Activated T-cell treated with anti-CD3 and anti-CD28 coated beads, Interleukin-2, amount 50 U/mL, for 24 hours (primary cell): ENCODE measurements around the gene CCDC197.
A peak's percentile ranks its signal among the peaks of the same experiment; 100 is the strongest.

ENCODE experiments used
- DNase-seq: peaks from one replicate; pipeline ENCODE4 v3.0.0-alpha.2; 2020
- H3K27ac Mint-ChIP-seq: 2 replicates; pipeline ENCODE4 v1.8.0; 2020; ENCODE audit warnings: mild to moderate bottlenecking, mixed read lengths
- H3K27me3 Mint-ChIP-seq: 2 replicates; pipeline ENCODE4 v1.8.0; 2020; ENCODE audit warnings: mixed read lengths
- H3K36me3 Mint-ChIP-seq: 2 replicates; pipeline ENCODE4 v1.8.0; 2020; ENCODE audit warnings: low read depth, mixed read lengths
- H3K4me1 Mint-ChIP-seq: 2 replicates; pipeline ENCODE4 v1.8.0; 2020; ENCODE audit warnings: low read depth, mixed read lengths
- H3K4me3 Mint-ChIP-seq: 2 replicates; pipeline ENCODE4 v1.8.0; 2020; ENCODE audit warnings: mild to moderate bottlenecking, moderate library complexity, mixed read lengths
- H3K9me3 Mint-ChIP-seq: 2 replicates; pipeline ENCODE4 v1.8.0; 2020; ENCODE audit warnings: mixed read lengths

The CCDC197 gene

GRCh38 chr14:93978735-93979134 is 18.4 kb upstream of the CCDC197 start:
- peaks cover 88% of the 10 kb centered on the region for H3K4me1 Mint-ChIP-seq
- peak overlapping the region; percentile 43 for H3K4me3 Mint-ChIP-seq
- peak overlapping the region; percentile 98 for H3K27ac Mint-ChIP-seq
- peaks cover 19% of the 10 kb centered on the region for H3K9me3 Mint-ChIP-seq
- peaks cover 42% of the 10 kb centered on the region for H3K36me3 Mint-ChIP-seq
- H3K27me3 Mint-ChIP-seq: no peaks in the 10 kb centered on the region
- peak; percentile 66 for DNase-seq

GRCh38 chr14:93980456-93981201 is 16.5 kb upstream of the CCDC197 start:
- H3K27ac Mint-ChIP-seq: peak overlapping the region; percentile 98
- DNase-seq: no peak

GRCh38 chr14:93981316-93982229 is 15.5 kb upstream of the CCDC197 start:
- peaks cover 13% of the 10 kb centered on the region for H3K9me3 Mint-ChIP-seq
- peaks cover 66% of the 10 kb centered on the region for H3K4me1 Mint-ChIP-seq
- H3K36me3 Mint-ChIP-seq: peaks cover 32% of the 10 kb centered on the region
- H3K4me3 Mint-ChIP-seq: no peak overlapping the region
- no peaks in the 10 kb centered on the region for H3K27me3 Mint-ChIP-seq
- DNase-seq: no peak
- peak overlapping the region; percentile 57 for H3K27ac Mint-ChIP-seq

More at GRCh38 chr14:93980456-93981201, 16.5 kb upstream of the CCDC197 start:
- H3K9me3 Mint-ChIP-seq: peaks cover 17% of the 10 kb centered on the region
- H3K4me1 Mint-ChIP-seq: peaks cover 76% of the 10 kb centered on the region
- no peak overlapping the region for H3K4me3 Mint-ChIP-seq
- H3K27me3 Mint-ChIP-seq: no peaks in the 10 kb centered on the region
- H3K36me3 Mint-ChIP-seq: peaks cover 37% of the 10 kb centered on the region

DNA sequence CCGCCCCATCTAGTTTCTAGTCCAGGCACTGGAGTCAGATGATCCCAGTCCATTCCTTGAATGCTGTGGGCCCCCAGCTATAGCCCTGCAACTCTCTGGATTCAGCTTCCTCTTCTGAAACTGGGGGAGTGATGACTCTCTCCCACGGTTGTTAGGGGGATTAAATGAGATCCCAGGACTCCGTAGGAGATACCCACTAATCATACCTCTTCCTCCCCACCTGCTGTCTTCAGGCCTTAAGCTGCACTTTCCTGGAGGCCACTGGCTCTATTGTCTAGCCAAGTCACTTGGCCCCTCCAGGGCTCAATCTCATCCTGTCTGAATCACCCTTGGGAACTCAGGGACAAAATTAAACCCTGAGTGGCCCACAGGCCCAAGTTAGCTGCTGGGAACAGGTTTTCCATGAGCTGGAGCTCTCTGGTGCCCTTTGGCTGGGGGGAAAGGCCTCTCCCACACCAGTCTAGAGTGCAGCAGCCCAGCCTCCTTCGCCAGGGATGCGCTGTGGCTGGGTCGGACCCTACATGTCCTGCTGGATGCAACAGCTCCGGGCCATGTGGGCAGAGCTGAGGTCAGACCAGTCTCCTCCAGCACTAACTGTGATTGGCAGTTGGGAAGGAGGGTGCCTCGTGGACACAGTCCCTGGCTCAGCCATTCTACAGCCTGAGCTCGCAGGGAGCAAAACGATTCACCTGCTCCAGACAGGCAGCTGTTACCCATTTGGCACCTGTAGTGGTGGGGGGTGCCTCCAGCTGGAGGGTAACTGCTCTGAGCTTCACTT is 14.7 kb upstream of the CCDC197 start:
- Mint-ChIP-seq H3K4me3 (no peak overlapping the region), H3K4me1 (peaks cover 58% of the 10 kb centered on the region), H3K27ac (no peak overlapping the region), H3K36me3 (peaks cover 23% of the 10 kb centered on the region), H3K27me3 (no peaks in the 10 kb centered on the region), H3K9me3 (peaks cover 6% of the 10 kb centered on the region)
- DNase-seq: no peak

- Mint-ChIP-seq H3K27me3 (no peaks in the 10 kb centered on the region), H3K36me3 (peaks cover 8% of the 10 kb centered on the region), H3K4me1 (peaks cover 41% of the 10 kb centered on the region), H3K9me3 (peaks cover 3% of the 10 kb centered on the region), H3K27ac (no peak overlapping the region), H3K4me3 (no peak overlapping the region)
- no peak for DNase-seq
Measured at GRCh38 chr14:93984070-93984469, 13.0 kb upstream of the CCDC197 start.

DNA sequence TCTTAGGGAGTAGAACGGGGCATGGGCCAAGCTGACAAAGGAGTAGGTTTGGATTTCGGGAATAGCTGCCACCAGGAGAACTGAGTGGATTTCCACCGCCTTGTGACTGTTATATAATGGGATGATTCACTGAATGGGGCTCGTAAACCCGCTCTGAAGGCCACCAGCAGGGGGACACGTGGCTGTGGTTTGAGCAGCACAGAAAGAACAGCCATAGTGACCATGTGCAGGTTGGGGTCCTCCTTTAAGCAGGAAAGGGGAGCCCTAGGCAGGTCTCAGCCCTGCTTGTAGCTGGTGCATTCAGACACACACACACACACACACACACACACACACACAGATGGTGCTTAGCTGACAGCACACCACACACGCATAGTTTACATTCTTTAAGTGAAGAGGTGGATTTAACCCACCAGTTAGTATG is 12.1 kb upstream of the CCDC197 start:
- Mint-ChIP-seq H3K27me3 (no peaks in the 10 kb centered on the region), H3K9me3 (no peaks in the 10 kb centered on the region), H3K4me3 (no peak overlapping the region), H3K4me1 (peaks cover 35% of the 10 kb centered on the region), H3K27ac (peak overlapping the region; percentile 2), H3K36me3 (peaks cover 4% of the 10 kb centered on the region)
- DNase-seq: no peak

GRCh38 chr14:93986955-93987354 is 10.1 kb upstream of the CCDC197 start:
- Mint-ChIP-seq H3K4me1 (peaks cover 25% of the 10 kb centered on the region), H3K4me3 (no peak overlapping the region), H3K27ac (no peak overlapping the region), H3K36me3 (no peaks in the 10 kb centered on the region), H3K9me3 (no peaks in the 10 kb centered on the region), H3K27me3 (no peaks in the 10 kb centered on the region)
- no peak for DNase-seq

GRCh38 chr14:93987376-93987775 is 9.7 kb upstream of the CCDC197 start:
- H3K36me3 Mint-ChIP-seq: no peaks in the 10 kb centered on the region
- H3K27ac Mint-ChIP-seq: no peak overlapping the region

DNA sequence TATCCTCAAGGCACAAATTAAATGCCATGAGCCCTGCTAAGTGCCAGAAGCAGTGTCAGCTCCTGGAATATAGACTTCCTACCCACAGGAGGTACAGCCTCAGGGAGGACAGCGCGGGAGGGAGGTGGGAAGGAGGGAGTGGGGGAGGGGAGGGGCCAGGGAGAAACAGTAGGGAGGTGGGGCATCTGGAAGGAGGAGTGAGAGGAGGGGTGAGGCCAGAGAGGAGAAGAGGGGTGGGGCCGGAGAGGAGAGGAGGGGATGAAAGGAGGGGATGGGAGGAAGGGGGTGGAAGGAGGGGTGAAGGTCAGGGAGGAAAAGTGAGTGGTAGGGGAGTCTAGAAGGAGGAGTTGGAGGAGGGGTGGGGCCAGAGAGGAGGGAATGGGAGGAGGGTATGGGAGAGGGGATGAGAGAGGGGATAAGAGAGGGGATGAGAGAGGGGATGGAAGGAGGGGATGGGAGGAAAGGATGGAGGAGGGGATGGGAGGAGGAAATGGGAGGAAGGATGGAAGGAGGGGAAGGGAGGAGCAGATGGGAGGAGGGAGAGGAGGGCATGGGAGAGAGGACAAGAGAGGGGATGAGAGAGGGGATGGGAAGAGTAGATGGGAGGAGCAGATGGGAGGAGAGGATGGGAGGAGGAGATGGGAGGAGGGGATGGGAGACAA is 9.2 kb upstream of the CCDC197 start:
- H3K27ac Mint-ChIP-seq: no peak overlapping the region
- no peaks in the 10 kb centered on the region for H3K27me3 Mint-ChIP-seq
- H3K36me3 Mint-ChIP-seq: no peaks in the 10 kb centered on the region
- H3K9me3 Mint-ChIP-seq: no peaks in the 10 kb centered on the region
- H3K4me3 Mint-ChIP-seq: no peak overlapping the region
- DNase-seq: no peak
- peaks cover 22% of the 10 kb centered on the region for H3K4me1 Mint-ChIP-seq

More at GRCh38 chr14:93987376-93987775, 9.7 kb upstream of the CCDC197 start:
- no peak for DNase-seq
- H3K9me3 Mint-ChIP-seq: no peaks in the 10 kb centered on the region
- no peaks in the 10 kb centered on the region for H3K27me3 Mint-ChIP-seq
- H3K4me1 Mint-ChIP-seq: peaks cover 22% of the 10 kb centered on the region
- no peak overlapping the region for H3K4me3 Mint-ChIP-seq

DNA sequence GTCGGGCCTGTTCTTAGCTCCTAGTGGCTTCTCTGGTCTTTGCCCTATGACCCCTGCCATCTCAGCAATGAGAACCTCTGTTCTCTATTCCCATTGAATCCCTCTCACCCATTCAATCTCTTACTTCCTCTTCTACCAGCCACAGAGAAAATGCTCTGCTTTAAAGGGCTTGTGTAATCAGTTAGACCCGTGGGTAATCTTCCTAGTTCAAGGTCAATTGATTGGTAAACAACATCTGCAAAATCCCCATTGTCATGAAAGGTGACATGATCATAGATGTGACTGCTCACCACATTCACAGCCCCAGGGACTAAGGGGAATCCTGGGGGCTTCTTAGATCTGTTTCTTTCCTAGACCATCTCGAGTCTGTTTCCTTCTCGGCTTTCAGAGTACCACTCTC is 7.2 kb upstream of the CCDC197 start:
- H3K27me3 Mint-ChIP-seq: no peaks in the 10 kb centered on the region
- H3K9me3 Mint-ChIP-seq: no peaks in the 10 kb centered on the region
- H3K36me3 Mint-ChIP-seq: no peaks in the 10 kb centered on the region
- no peak overlapping the region for H3K4me3 Mint-ChIP-seq
- H3K27ac Mint-ChIP-seq: no peak overlapping the region
- no peak for DNase-seq
- H3K4me1 Mint-ChIP-seq: peaks cover 27% of the 10 kb centered on the region

DNA sequence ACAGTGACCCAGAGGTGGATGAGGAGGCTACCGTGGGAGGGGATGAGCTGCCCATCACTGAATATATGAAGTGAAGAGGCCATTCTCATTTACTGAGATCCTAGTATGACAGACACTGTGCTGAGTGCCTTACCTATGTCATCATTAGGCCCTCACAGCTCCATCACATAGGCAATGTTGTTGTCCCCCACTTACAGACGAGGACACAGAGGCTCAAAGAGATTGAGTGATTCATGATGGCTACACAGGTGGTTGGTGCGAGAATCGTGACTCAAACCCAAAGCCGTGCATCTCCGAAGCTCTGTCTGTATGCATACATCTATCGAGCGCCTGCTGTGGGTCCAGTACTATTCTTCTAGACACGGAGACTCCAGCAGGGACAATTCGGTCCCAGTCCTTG is 5.9 kb upstream of the CCDC197 start:
- H3K4me1 Mint-ChIP-seq: peaks cover 38% of the 10 kb centered on the region
- no peaks in the 10 kb centered on the region for H3K27me3 Mint-ChIP-seq
- H3K9me3 Mint-ChIP-seq: no peaks in the 10 kb centered on the region
- H3K4me3 Mint-ChIP-seq: no peak overlapping the region
- H3K27ac Mint-ChIP-seq: no peak overlapping the region
- DNase-seq: no peak
- no peaks in the 10 kb centered on the region for H3K36me3 Mint-ChIP-seq

DNA sequence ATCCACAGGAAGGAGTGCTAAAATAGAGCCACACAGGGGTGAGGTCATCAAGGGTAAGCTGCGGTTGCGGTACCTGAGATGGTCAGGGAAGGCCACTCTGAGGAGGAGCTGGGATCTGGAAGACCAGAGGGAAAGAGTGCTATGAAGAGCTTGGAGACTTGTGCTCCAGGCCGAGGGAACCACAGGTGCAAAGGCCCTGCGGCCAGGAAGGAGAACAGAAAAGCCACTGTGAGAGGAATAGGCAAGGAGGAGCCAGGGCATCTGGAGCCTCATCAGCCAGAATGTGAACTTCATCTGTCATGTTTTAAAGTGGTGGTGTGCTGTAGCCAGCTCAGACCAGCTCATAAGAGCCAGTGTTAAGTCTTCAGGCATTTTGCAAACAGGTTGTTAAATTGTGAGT is 5.5 kb upstream of the CCDC197 start:
- DNase-seq: no peak
- Mint-ChIP-seq H3K27ac (no peak overlapping the region), H3K27me3 (no peaks in the 10 kb centered on the region), H3K36me3 (no peaks in the 10 kb centered on the region), H3K9me3 (no peaks in the 10 kb centered on the region), H3K4me3 (no peak overlapping the region), H3K4me1 (peaks cover 38% of the 10 kb centered on the region)

DNA sequence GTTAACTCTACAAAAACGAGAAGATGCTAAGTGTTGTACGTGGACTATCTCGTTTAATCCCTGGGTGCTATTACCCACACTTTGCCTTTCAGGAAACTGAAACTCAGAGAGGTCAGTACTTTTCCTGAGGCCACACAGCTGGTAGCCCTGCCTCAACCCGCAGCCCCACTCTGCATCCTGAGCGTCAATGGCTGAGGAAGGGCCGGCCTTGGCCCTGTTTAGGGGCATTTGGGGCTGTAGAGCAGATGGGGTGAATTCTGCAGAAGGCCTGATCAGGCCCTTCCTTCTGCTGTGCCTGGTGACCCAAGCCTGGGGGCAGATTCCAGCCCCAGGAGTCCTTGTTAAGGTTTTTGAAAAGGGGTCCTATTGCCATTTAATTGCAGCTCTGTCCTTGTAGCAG is 3.7 kb upstream of the CCDC197 start:
- DNase-seq: no peak
- H3K36me3 Mint-ChIP-seq: no peaks in the 10 kb centered on the region
- peaks cover 52% of the 10 kb centered on the region for H3K4me1 Mint-ChIP-seq
- peak overlapping the region; percentile 14 for H3K27ac Mint-ChIP-seq
- no peaks in the 10 kb centered on the region for H3K9me3 Mint-ChIP-seq
- H3K27me3 Mint-ChIP-seq: no peaks in the 10 kb centered on the region
- no peak overlapping the region for H3K4me3 Mint-ChIP-seq
